ENCODE data around the gene COG4.

COG4 gene

GRCh38 chr16:70522216-70523075 lies 908 bp downstream of the COG4 start:
- no peaks in the 10 kb centered on the region for H3K9me3 ChIP-seq (replicated peaks in 1 of 11)
- peak overlapping the region; percentile 86 to 99 (median 96) for H3K9ac ChIP-seq
- no peaks in the 10 kb centered on the region for H3K27me3 ChIP-seq
- peaks cover 26 to 39% (median 34%) of the 10 kb centered on the region in 11 experiments for H3K36me3 ChIP-seq
- H3K27ac ChIP-seq = peak overlapping the region; percentile 84 to 100 (median 96); a peak in 21 of 22 replicates
- TF ChIP-seq Cebpa-rat (IDR thresholded peaks at IDR 0.05) = peak in 2 of 11 experiments; percentile 19 to 66; a peak in 1 of 22 replicates
- H3K4me1 ChIP-seq = peaks cover 50 to 60% (median 57%) of the 10 kb centered on the region in 10 experiments
- H4K20me1 ChIP-seq = peaks cover 21 to 32% (median 26%) of the 10 kb centered on the region in 11 experiments; a peak in 20 of 22 replicates
- peak overlapping the region; percentile 78 to 96 (median 87) for H3K4me2 ChIP-seq
- peak overlapping the region; percentile 72 to 89 (median 82) for H3K4me3 ChIP-seq

DNA sequence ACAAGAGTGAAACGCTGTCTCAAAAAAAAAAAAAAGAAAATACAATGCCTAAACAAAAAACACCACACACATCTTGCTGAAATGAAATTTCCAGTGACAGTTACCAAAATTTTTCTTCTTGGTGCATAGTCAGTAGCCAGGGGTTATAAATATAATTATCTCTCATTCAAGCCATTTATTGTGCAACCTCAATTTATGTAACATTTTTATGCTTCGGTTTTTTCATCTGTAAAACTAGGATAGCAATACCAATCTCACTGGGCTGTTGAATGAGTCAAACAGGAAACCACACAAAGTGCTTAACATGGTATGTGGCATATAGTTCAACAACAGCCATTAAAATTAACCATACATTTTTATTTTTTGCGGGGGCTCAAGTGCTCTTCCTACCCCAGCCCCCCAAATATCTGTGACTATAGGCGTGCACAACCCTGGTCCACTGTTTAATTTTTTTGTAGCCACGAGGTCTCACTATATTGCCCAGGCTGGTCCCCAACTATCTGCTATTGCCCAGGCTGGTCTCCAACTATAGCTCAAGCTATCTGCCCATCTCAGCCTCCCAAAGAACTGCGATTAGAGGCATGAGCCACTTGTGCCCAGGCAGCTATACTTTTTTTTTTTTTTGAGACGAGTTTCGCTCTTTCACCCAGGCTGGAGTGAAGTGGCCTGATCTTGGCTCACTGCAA lies 2.6 kb downstream of the COG4 start:
- Histone ChIP-seq H3K27me3 (no peaks in the 10 kb centered on the region), H3K9me3 (replicated peaks in 1 of 11) (no peaks in the 10 kb centered on the region), H3K4me3 (peak overlapping the region in 3 of 10 experiments; percentile 14 to 41 (median 34); a peak in 4 of 20 replicates), H3K36me3 (peaks cover 28 to 40% (median 36%) of the 10 kb centered on the region in 11 experiments), H3K27ac (peak overlapping the region in 9 of 11 experiments; percentile 35 to 100 (median 76); a peak in 18 of 22 replicates), H3K9ac (peak overlapping the region in 8 of 11 experiments; percentile 33 to 67 (median 57); a peak in 10 of 22 replicates), H3K4me2 (peak overlapping the region; percentile 68 to 96 (median 87)), H3K4me1 (peaks cover 33 to 43% (median 41%) of the 10 kb centered on the region in 10 experiments), H4K20me1 (peaks cover 4 to 15% (median 10%) of the 10 kb centered on the region in 11 experiments; a peak in 18 of 22 replicates)
- peak in 7 of 11 experiments; percentile 16 to 81 (median 57); a peak in 7 of 22 replicates for TF ChIP-seq Cebpa-rat (IDR thresholded peaks at IDR 0.05)

DNA sequence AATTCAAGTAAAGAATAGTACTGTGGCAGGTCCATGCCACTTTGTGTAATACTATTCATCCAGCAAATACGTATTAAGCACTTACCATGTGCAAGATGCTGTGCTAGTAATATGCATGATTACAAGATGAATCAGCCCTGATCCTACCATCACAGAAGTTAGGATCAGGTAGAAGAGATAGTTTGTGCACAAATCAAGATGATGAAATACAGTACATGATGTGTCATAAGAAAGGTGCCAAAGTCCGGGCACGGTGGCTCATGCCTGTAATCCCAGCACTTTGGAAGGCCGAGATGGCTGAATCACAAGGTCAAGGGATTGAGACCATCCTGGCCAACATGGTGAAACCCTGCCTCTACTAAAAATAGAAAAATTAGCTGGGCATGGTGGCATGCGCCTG lies 10.9 kb downstream of the COG4 start:
- Histone ChIP-seq H3K4me2 (no peak overlapping the region), H3K9ac (no peak overlapping the region), H3K36me3 (peaks cover 91 to 99% (median 97%) of the 10 kb centered on the region in 11 experiments), H3K9me3 (replicated peaks in 1 of 11) (no peaks in the 10 kb centered on the region), H3K4me3 (no peak overlapping the region), H3K27me3 (no peaks in the 10 kb centered on the region), H3K4me1 (peaks cover 4 to 7% (median 5%) of the 10 kb centered on the region in 10 experiments; a peak in 16 of 20 replicates), H3K27ac (no peak overlapping the region), H4K20me1 (0 out of 22 replicates have a peak, but pooled peaks cover 0 to 5% (median 0%) of the 10 kb centered on the region in 11 experiments)
- TF ChIP-seq Cebpa-rat (IDR thresholded peaks at IDR 0.05) = no peak

GRCh38 chr16:70511833-70512232 lies 11.5 kb downstream of the COG4 start:
- no peak overlapping the region for H3K27ac ChIP-seq
- no peak overlapping the region for H3K4me3 ChIP-seq
- TF ChIP-seq Cebpa-rat (IDR thresholded peaks at IDR 0.05) = no peak
- 0 out of 22 replicates have a peak, but pooled peaks cover 0 to 5% (median 0%) of the 10 kb centered on the region in 11 experiments for H4K20me1 ChIP-seq
- H3K36me3 ChIP-seq = peaks cover 91 to 99% (median 96%) of the 10 kb centered on the region in 11 experiments
- H3K4me2 ChIP-seq = no peak overlapping the region
- no peaks in the 10 kb centered on the region for H3K9me3 ChIP-seq (replicated peaks in 1 of 11)
- no peak overlapping the region for H3K9ac ChIP-seq
- no peaks in the 10 kb centered on the region for H3K27me3 ChIP-seq
- H3K4me1 ChIP-seq = peaks cover 4 to 7% (median 5%) of the 10 kb centered on the region in 10 experiments; a peak in 16 of 20 replicates

DNA sequence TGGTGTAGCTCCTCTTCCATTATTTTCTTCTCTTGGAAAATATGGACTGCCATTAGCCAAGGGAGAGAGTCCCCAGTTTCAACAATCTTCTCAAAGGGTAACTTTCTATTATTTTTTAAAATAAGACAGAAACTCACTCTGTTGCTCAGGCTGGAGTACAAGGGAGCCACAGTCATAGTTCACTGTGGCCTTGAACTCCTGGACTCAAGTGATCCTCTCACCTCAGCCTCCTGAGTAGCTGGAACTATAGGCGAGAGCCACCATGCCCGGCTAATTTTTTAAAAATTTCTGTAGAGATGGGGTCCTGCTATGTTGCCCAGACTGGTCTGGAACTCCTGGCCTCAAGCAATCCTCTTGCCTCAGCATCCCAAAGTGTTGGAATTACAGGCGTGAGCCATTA lies 13.1 kb downstream of the COG4 start:
- no peaks in the 10 kb centered on the region for H3K27me3 ChIP-seq

GRCh38 chr16:70508752-70509151 lies 14.6 kb downstream of the COG4 start:
- Histone ChIP-seq H3K9ac (no peak overlapping the region), H3K9me3 (replicated peaks in 1 of 11) (no peaks in the 10 kb centered on the region), H3K27me3 (no peaks in the 10 kb centered on the region), H3K4me1 (peaks cover 4 to 7% (median 5%) of the 10 kb centered on the region in 10 experiments; a peak in 16 of 20 replicates), H3K27ac (0 out of 22 replicates have a peak overlapping the region, but pooled peaks of 1 of the 11 experiments have one; percentile 19), H3K4me2 (peak overlapping the region; percentile 2 to 42 (median 25); a peak in 14 of 22 replicates), H3K4me3 (no peak overlapping the region), H4K20me1 (0 out of 22 replicates have a peak, but pooled peaks cover 0 to 5% (median 0%) of the 10 kb centered on the region in 11 experiments), H3K36me3 (peaks cover 77 to 96% (median 85%) of the 10 kb centered on the region in 11 experiments)
- TF ChIP-seq Cebpa-rat (IDR thresholded peaks at IDR 0.05) = no peak

More for the DNA sequence above, 13.1 kb downstream of the COG4 start:
- no peak overlapping the region for H3K4me2 ChIP-seq
- H3K4me3 ChIP-seq = no peak overlapping the region
- H3K4me1 ChIP-seq = peaks cover 4 to 7% (median 5%) of the 10 kb centered on the region in 10 experiments; a peak in 16 of 20 replicates
- H3K9me3 ChIP-seq (replicated peaks in 1 of 11) = no peaks in the 10 kb centered on the region
- TF ChIP-seq Cebpa-rat (IDR thresholded peaks at IDR 0.05) = no peak
- peaks cover 84 to 99% (median 90%) of the 10 kb centered on the region in 11 experiments for H3K36me3 ChIP-seq
- no peak overlapping the region for H3K9ac ChIP-seq
- H3K27ac ChIP-seq = no peak overlapping the region
- 0 out of 22 replicates have a peak, but pooled peaks cover 0 to 5% (median 0%) of the 10 kb centered on the region in 11 experiments for H4K20me1 ChIP-seq

DNA sequence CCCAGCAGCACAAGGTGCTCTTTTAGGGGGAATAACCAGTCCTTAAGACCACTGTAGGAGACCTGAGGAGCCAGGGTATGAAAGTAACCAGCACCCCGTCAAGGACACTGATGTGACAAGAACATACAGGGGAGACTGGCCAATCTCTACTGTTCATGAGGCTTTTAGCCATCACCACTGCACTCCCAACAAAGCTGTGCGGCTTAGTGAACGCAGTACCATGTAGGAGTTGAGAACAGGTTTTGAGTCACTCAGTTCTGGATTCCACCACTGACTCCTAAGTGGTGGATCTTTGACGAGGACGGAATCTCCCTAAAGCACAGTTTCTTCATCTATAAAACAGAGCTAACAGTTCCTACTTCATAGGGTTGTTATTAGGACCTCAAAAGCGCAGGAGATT lies 26.8 kb downstream of the COG4 start:
- no peak for TF ChIP-seq Cebpa-rat (IDR thresholded peaks at IDR 0.05)
- Histone ChIP-seq H3K27me3 (no peaks in the 10 kb centered on the region), H3K9ac (no peak overlapping the region), H3K36me3 (peaks cover 67 to 98% (median 86%) of the 10 kb centered on the region in 11 experiments), H3K27ac (no peak overlapping the region), H4K20me1 (no peaks in the 10 kb centered on the region; a peak in 2 of 22 replicates), H3K4me3 (no peak overlapping the region), H3K4me1 (peaks cover 1 to 10% (median 5%) of the 10 kb centered on the region in 10 experiments; a peak in 16 of 20 replicates), H3K9me3 (replicated peaks in 1 of 11) (no peaks in the 10 kb centered on the region), H3K4me2 (no peak overlapping the region)

- H3K27ac ChIP-seq = no peak overlapping the region
- no peaks in the 10 kb centered on the region; a peak in 2 of 22 replicates for H4K20me1 ChIP-seq
- H3K27me3 ChIP-seq = no peaks in the 10 kb centered on the region
- no peak overlapping the region for H3K4me3 ChIP-seq
- no peaks in the 10 kb centered on the region for H3K9me3 ChIP-seq (replicated peaks in 1 of 11)
- TF ChIP-seq Cebpa-rat (IDR thresholded peaks at IDR 0.05) = no peak
- H3K4me2 ChIP-seq = no peak overlapping the region
- peaks cover 61 to 89% (median 80%) of the 10 kb centered on the region in 11 experiments for H3K36me3 ChIP-seq
- H3K4me1 ChIP-seq = peaks cover 10 to 19% (median 14%) of the 10 kb centered on the region in 10 experiments
- no peak overlapping the region for H3K9ac ChIP-seq
These were observed 27.8 kb downstream of the COG4 start for GRCh38 chr16:70495425-70496182.

Measured in BLaER1 treated with 17β-estradiol and CSF1 and Interleukin-3, amounts not matched to agents 10 nM and 100 nM (cell line).